Upper lobe of left lung (tissue), 6 donors: Measurements from ENCODE around the gene HPS6. TPM values are rescaled to one million over a fixed set of nuclear protein-coding genes. Genes with fewer than 3 reads are reported as not detected.

Experiments
- ATAC-seq, 2 donors: fragments of 200-7000 bp; cut with Tn5 transposase; one replicate each; pipeline ENCODE4 v1.9.1; 2022; ENCODE audit warnings: mild to moderate bottlenecking in 2 of 2, moderate library complexity in 2 of 2; ENCODE audit not compliant: low FRiP score in 2 of 2
- DNase-seq, 2 donors: peaks; one replicate each; pipeline ENCODE4 v3.0.0-alpha.2; 2019 to 2020
- H3K27ac ChIP-seq, 4 donors: fragments of 200-600 bp; sonication (generic); one replicate each; pipeline ENCODE4 v1.5.1; 2016 to 2019
- H3K27me3 ChIP-seq, 4 donors: fragments of 200-600 bp; sonication (generic); one replicate each; pipeline ENCODE4 v1.5.1; 2017 to 2019
- H3K36me3 ChIP-seq, 4 donors: fragments of 200-600 bp; sonication (generic); one replicate each; pipeline ENCODE4 v1.5.1; 2016 to 2019
- H3K4me1 ChIP-seq, 4 donors: fragments of 200-600 bp; sonication (generic); one replicate each; pipeline ENCODE4 v1.5.1; 2018 to 2019
- H3K4me3 ChIP-seq, 4 donors: fragments of 200-600 bp; sonication (generic); one replicate each; pipeline ENCODE4 v1.5.1; 2017 to 2019; ENCODE audit warnings: mild to moderate bottlenecking in 2 of 4, moderate library complexity in 1 of 4
- H3K9me3 ChIP-seq, 4 donors: fragments of 200-600 bp; sonication (generic); one replicate each; pipeline ENCODE4 v1.5.1; 2018 to 2019
- CTCF ChIP-seq, 6 experiments: fragments of 450-650 bp in 4 of 6; fragments of 200-600 bp in 2 of 6; sonication (generic) in 2 of 6; IDR thresholded peaks; one replicate each; pipeline ENCODE4 v1.5.1; 2016 to 2019; ENCODE audit warnings: antibody characterized with exemption in 6 of 6
- EP300 ChIP-seq, 4 donors: sonication (generic); formaldehyde crosslinking; IDR thresholded peaks; one replicate each; pipeline ENCODE4 v1.5.1; 2017; ENCODE audit warnings: antibody characterized with exemption in 4 of 4, control low read depth in 2 of 4
- POLR2A ChIP-seq, 4 donors: fragments of 450-650 bp; IDR thresholded peaks; one replicate each; pipeline ENCODE4 v1.5.1; 2016 to 2017; ENCODE audit warnings: antibody characterized with exemption in 4 of 4, mild to moderate bottlenecking in 2 of 4
- POLR2AphosphoS5 ChIP-seq, 2 donors: sonication (generic); formaldehyde crosslinking; IDR thresholded peaks; one replicate each; pipeline ENCODE4 v1.5.1; 2017; ENCODE audit warnings: antibody characterized with exemption in 2 of 2
- WGBS, 2 donors: methylation state at CpG; one replicate each; pipeline ENCODE4 v1.1.5; 2017 to 2018; 5-methylcytosine and 5-hydroxymethylcytosine counted together
- total RNA-seq, 6 donors: library from RNA; depleted of rRNA in 4 of 6; stranded (reverse); fragments of >200 nt in 4 of 6; gene quantifications; one replicate each; pipeline versions ENCODE4 v1.1.0 to v1.2.1, GENCODE V29; 2016 to 2021
- donor health status: DM: no; HTN: no; CAD: no; lungs with moderate emphysema.
- donor health status: DM: no; HTN: yes; CAD: no; lungs with severe emphysema.

HPS6 gene
- total RNA-seq, 6 donors from 2014 or later = 20.2 to 39.2 (median 30.1) TPM

GRCh38 chr10:102068216-102068615, 3.1 kb downstream of the HPS6 start:
- H3K4me1 ChIP-seq = peaks cover 31 to 44% (median 35%) of the 10 kb centered on the region in 4 donors
- DNase-seq = no peak
- WGBS, 2 donors = 11% methylated on average over 1 of the region's 1 CpG; no CpG with 5 or more reads in 1 of the 2 donors
- ATAC-seq = no peak
- H3K27me3 ChIP-seq = no peaks in the 10 kb centered on the region
- H3K36me3 ChIP-seq = peaks cover 0 to 17% (median 0%) of the 10 kb centered on the region in 4 donors
- peak overlapping the region in 2 of 4 donors; percentile 26 to 40 for H3K27ac ChIP-seq
- TF ChIP-seq EP300 (IDR thresholded peaks at IDR 0.05) = no peak
- no peak for TF ChIP-seq CTCF (IDR thresholded peaks at IDR 0.05)
- TF ChIP-seq POLR2A (IDR thresholded peaks at IDR 0.05) = no peak
- TF ChIP-seq POLR2AphosphoS5 (IDR thresholded peaks at IDR 0.05) = no peak
- no peaks in the 10 kb centered on the region for H3K9me3 ChIP-seq
- H3K4me3 ChIP-seq = no peak overlapping the region

- H3K9me3 ChIP-seq = no peaks in the 10 kb centered on the region
- TF ChIP-seq EP300 (IDR thresholded peaks at IDR 0.05) = no peak
- TF ChIP-seq CTCF (IDR thresholded peaks at IDR 0.05) = no peak
- no peak for TF ChIP-seq POLR2AphosphoS5 (IDR thresholded peaks at IDR 0.05)
- no peak for TF ChIP-seq POLR2A (IDR thresholded peaks at IDR 0.05)
- H3K4me1 ChIP-seq = peaks cover 31 to 44% (median 35%) of the 10 kb centered on the region in 4 donors
- H3K27ac ChIP-seq = peak overlapping the region in 3 of 4 donors; percentile 1 to 40 (median 26)
- H3K4me3 ChIP-seq = no peak overlapping the region
- H3K27me3 ChIP-seq = no peaks in the 10 kb centered on the region
- no peak for ATAC-seq
- H3K36me3 ChIP-seq = peaks cover 0 to 17% (median 0%) of the 10 kb centered on the region in 4 donors
- DNase-seq = peak in 1 of 2 donors; percentile 28
Observed at GRCh38 chr10:102069071-102069470, 3.9 kb downstream of the HPS6 start.

GRCh38 chr10:102072673-102073527, 7.8 kb downstream of the HPS6 start:
- Histone ChIP-seq H3K4me3 (no peak overlapping the region), H3K36me3 (peaks cover 0 to 6% (median 0%) of the 10 kb centered on the region in 4 donors), H3K9me3 (no peaks in the 10 kb centered on the region), H3K27me3 (no peaks in the 10 kb centered on the region), H3K27ac (no peak overlapping the region), H3K4me1 (peaks cover 11 to 15% (median 13%) of the 10 kb centered on the region in 4 donors)
- peak; percentile 84 to 90 (median 88) for TF ChIP-seq CTCF (IDR thresholded peaks at IDR 0.05)
- no peak for TF ChIP-seq POLR2A (IDR thresholded peaks at IDR 0.05)
- no peak for TF ChIP-seq POLR2AphosphoS5 (IDR thresholded peaks at IDR 0.05)
- TF ChIP-seq EP300 (IDR thresholded peaks at IDR 0.05) = no peak
- peak; percentile 89 to 93 for ATAC-seq
- DNase-seq = peak in 1 of 2 donors; percentile 85
- 73 to 84% methylated on average over 4 of the region's 4 CpGs for WGBS, 2 donors

- no peaks in the 10 kb centered on the region for H3K36me3 ChIP-seq
- TF ChIP-seq EP300 (IDR thresholded peaks at IDR 0.05) (no peak), POLR2A (IDR thresholded peaks at IDR 0.05) (no peak), CTCF (IDR thresholded peaks at IDR 0.05) (no peak)
- 90 to 91% methylated on average over 3 of the region's 3 CpGs for WGBS, 2 donors
- H3K27me3 ChIP-seq = no peaks in the 10 kb centered on the region
- H3K9me3 ChIP-seq = no peaks in the 10 kb centered on the region
- no peak overlapping the region for H3K27ac ChIP-seq
- ATAC-seq = no peak
- DNase-seq = no peak
- H3K4me3 ChIP-seq = no peak overlapping the region
- no peaks in the 10 kb centered on the region for H3K4me1 ChIP-seq
Observed at GRCh38 chr10:102083541-102083940, 18.4 kb downstream of the HPS6 start.
